ENCODE data around the gene DLG2.

Gene DLG2

DNA sequence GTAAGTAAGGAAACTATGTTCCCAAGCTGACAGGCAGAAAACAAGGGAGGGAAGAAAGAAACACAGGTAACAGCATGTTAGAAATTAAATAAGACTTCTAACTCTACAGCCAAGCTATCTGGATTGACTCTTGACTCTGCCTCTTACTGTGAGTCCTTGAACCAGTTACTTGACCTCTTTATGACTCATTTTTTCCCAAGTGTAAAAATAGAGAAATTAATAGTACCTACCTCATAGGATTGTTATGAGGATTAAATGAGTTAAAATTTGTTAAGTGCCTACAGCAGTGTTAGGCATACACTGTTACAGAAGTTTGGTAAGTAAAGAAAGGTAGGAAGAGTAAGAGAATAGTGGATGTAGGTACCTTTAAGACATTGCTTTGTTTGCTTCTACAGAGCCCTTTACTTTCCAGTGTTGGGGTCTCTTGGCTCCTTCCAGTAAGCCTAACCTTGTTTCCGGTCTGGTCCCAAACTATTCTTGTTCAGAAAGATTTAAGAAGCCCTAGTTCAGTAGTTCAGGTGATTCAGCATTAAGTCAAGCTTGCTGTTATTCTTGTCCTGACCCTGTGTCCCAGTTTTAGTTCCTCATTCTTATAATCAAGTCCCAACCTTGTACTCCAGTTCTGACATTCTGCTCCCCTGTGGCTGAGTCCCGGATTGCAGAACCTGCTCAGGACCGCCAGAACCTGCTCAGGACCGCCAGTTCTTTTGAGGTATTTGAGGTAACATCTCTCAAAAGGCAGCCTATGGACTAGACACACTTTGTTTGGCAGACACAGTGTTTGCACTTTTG, 1377.6 kb downstream of the DLG2 start:
- no peak overlapping the region for H3K4me3 ChIP-seq (replicated peaks in 1 of 2; ENCODE audit: low read depth in 2 of 2, low read length in 2 of 2)
- peak in 1 of 2 donors; percentile 46 for DNase-seq (ENCODE audit: low read depth in 2 of 2)
- TF ChIP-seq, protein P1, sequence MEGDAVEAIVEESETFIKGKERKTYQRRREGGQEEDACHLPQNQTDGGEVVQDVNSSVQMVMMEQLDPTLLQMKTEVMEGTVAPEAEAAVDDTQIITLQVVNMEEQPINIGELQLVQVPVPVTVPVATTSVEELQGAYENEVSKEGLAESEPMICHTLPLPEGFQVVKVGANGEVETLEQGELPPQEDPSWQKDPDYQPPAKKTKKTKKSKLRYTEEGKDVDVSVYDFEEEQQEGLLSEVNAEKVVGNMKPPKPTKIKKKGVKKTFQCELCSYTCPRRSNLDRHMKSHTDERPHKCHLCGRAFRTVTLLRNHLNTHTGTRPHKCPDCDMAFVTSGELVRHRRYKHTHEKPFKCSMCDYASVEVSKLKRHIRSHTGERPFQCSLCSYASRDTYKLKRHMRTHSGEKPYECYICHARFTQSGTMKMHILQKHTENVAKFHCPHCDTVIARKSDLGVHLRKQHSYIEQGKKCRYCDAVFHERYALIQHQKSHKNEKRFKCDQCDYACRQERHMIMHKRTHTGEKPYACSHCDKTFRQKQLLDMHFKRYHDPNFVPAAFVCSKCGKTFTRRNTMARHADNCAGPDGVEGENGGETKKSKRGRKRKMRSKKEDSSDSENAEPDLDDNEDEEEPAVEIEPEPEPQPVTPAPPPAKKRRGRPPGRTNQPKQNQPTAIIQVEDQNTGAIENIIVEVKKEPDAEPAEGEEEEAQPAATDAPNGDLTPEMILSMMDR (IDR thresholded peaks at IDR 0.05; ENCODE audit: low read depth, low read length): no peak

DNA sequence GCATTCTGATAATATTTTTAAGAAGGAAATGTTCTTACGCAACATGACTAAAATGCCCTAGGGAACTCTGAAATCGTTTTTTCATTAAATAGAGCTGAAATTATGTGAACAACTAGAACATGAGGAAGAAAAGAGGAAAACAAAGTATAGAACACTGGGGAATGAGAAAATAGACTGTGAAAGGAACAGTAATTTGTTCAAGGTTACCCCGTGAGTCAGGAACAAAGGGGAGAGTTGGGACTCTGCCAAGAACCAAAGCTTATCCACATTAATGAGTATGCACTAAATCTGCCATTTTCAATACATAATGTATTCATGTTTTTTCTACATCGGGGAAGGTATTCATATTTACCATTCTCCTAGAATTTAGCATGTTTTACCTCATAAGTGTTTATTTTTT, 1379.2 kb downstream of the DLG2 start:
- peak; percentile 6 to 61 for DNase-seq (ENCODE audit: low read depth in 2 of 2)
- H3K4me3 ChIP-seq (replicated peaks in 1 of 2; ENCODE audit: low read depth in 2 of 2, low read length in 2 of 2): no peak overlapping the region
- TF ChIP-seq, protein P1 (IDR thresholded peaks at IDR 0.05; ENCODE audit: low read depth, low read length): no peak

DNA sequence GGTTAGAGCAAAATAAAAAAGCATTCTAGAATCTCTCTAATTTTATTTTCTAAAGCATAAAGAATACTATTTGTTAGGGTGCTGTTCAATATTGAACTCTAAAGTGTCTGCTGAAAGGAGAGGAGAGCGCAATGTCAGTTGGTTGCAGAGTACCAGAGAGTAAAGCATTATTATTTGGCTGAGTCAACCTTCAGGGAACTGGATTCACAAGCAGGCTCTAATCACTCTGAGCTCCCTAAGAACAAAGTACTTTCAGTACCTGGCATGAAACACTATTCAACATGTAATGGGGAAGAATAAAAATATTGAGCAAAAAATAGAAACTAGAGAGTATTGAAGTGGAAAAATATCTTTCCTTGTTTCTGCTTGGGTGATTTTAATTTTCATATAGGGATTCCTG, 1380.0 kb downstream of the DLG2 start:
- TF ChIP-seq, protein P1 (IDR thresholded peaks at IDR 0.05; ENCODE audit: low read depth, low read length): no peak
- DNase-seq (ENCODE audit: low read depth in 2 of 2): peak in 1 of 2 donors; percentile 8
- no peak overlapping the region for H3K4me3 ChIP-seq (replicated peaks in 1 of 2; ENCODE audit: low read depth in 2 of 2, low read length in 2 of 2)

DNA sequence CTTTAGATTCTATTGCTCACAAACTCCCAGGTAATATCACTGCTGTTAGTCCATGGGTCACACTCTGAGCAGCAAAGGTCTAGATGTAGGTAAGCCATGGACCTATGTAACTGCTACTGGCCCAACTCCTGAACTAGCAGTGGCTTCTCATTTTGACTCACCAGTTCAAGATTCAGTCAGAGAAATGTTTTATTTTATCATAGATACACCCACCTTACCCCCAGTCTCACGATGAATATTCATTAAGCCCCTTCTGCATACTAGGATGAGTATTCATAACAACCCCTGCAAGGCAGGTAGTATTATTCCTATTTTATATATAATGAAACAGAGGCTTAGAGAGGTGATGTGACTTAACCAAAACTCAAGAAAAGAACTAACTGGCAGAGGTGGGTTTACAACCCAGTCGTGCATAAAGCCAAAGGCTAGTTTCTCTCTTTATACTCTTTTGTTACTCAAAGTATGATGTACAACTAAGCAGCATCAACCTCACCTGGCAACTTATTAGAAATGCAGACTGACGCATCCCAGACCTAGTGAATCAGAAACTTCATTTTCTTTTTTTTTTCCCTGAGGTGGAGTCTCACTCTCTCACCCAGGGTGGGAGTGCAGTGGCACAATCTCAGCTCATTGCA, 1383.4 kb downstream of the DLG2 start:
- no peak for DNase-seq (ENCODE audit: low read depth in 2 of 2)
- TF ChIP-seq, protein P1 (IDR thresholded peaks at IDR 0.05; ENCODE audit: low read depth, low read length): no peak
- no peak overlapping the region for H3K4me3 ChIP-seq (replicated peaks in 1 of 2; ENCODE audit: low read depth in 2 of 2, low read length in 2 of 2)

DNA sequence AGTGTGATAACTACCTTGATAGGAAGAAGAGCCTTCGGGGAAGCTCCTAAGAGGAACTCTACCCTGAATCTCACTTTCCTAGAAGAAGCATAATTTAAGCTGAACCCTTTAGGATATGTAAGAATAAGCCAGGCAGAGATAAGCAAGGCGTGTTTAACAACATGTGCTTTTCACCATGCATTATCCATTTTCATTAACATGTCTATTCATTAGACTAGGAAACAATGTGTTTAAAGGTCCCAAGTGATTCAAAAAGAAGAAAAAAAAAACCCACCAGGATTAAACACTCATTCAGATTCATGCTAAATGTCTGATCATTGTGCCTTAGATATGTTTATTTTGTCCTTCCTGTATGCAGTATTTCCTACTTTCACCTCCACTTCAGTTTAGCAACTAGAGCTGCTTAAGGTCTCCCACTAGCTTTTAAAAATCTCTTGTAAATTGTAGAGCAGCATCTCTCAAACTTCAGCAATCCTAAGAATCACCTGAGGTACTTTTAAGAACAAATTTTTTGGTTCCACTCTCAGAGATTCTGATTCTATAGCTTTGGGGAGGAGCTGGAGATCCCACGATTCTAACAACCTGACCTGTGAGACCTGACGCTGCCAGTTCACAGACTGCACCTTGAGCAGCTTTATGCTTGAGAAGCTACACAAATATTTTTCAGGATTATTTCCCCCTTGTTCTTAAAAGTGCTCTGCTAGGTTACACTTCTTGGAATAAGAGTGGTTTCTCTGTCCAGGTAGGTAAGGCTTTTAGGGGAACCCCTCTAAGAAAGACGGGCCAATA, 1385.6 kb downstream of the DLG2 start:
- H3K4me3 ChIP-seq (replicated peaks in 1 of 2; ENCODE audit: low read depth in 2 of 2, low read length in 2 of 2): no peak overlapping the region
- TF ChIP-seq, protein P1 (IDR thresholded peaks at IDR 0.05; ENCODE audit: low read depth, low read length): no peak
- DNase-seq (ENCODE audit: low read depth in 2 of 2): no peak

DNA sequence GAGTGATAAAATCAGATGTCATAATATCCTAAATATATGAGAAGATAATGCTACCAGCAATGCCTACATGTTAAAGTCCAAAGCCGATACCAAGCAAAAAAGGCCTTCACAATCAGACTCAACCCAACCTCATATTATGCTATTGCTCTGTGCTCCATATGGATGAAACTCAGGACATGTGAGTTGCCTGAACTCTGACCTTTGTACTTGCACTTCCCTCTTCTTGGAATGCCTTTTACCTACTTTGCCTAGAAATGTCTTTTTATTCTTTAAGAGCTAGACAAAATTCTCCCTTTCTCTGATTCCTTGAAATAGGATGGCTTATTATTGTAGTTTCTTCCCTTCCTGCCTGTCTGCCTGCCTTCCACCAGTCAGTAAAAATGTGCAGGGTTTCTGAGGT, 1386.3 kb downstream of the DLG2 start:
- no peak for DNase-seq (ENCODE audit: low read depth in 2 of 2)
- no peak overlapping the region for H3K4me3 ChIP-seq (replicated peaks in 1 of 2; ENCODE audit: low read depth in 2 of 2, low read length in 2 of 2)
- TF ChIP-seq, protein P1 (IDR thresholded peaks at IDR 0.05; ENCODE audit: low read depth, low read length): no peak
